ENCODE results near the gene RIC8A.

RIC8A gene

DNA sequence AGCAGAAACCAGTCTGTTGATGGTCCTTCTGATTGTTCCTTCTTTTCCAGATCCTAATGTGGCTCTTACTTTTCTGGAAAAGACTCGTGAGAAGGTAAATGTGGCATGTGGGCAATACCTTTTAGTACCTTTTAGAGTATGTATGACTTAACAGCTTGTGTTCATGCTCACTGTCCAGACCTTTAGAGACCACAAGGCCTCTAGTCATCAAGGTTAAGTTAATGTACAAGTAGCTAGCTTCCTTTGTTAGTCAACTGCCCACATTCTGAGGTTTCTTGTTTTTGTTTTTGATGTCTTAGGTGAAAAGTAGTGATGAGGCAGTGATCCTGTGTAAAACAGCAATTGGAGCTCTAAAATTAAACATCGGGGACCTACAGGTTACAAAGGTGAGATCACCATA lies 36.9 kb downstream of the RIC8A start:
- no peak for DNase-seq (ENCODE audit: low read depth in 2 of 2)

DNA sequence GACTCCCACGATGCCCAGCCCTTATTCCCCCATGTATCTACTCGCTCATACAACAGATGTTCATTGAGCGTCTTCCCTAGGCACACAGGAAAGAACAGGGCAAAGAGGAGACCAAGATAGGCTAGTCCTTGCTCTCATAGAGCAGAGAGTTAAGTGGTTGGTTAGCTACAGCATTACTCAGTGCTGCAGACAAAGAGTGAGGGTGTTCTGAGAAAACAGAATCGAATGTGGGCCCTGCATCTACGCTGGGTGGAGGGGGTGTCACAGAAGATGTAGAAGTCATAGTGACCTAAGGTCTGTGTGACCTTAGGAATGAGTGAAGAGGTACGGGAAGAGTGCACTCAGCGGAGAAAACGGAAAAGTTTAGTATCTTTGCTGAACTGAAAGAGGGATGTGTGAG lies 41.6 kb downstream of the RIC8A start:
- no peak for DNase-seq (ENCODE audit: low read depth in 2 of 2)

DNA sequence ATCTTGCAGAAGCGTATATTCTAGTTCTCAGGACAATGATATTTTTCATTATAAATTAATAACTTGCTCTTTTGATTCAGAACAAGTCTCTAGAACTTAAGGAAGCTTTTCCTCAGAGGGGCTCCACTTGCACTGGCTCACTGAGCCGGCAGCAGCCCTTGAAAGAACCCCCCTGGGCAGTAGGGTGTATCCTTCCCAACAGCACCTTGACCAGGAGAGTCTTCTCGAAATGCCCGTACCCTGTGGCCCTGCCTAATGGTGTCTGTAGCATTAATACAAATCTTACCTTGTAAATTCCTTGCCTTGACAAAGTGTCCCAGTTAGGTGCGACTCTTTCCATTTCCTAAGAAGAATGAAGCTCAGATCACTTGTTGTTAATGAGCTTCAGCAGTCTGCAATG lies 42.8 kb downstream of the RIC8A start:
- DNase-seq (ENCODE audit: low read depth in 2 of 2): no peak

DNA sequence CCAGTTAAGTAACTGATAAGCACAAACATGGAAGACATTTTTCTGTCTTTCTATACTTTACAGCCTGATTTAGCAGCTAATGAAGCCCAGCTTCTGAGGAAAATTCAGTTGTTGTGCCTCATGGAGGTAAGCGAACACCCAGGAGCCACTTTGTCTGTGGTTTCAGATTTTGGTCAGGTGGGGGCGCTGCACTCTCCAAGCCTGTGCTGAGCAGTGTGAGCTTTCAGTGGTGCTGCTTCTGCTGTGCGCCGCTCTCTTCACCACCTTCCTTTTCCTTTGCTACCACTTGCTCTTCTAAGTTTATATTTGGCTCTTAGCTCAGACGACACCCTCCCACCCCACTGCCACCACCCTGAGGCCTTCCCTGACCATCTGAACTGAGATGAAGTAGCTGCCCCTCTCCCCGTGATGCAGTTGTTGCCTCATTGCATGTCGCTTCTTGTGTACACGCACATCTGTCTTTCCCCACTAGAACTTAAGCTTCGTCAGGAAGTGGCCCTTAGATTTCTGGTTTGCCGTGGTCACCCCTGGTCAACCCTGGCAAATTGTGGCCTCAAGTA lies 43.3 kb downstream of the RIC8A start:
- peak in 1 of 2 donors; percentile 64 for DNase-seq (ENCODE audit: low read depth in 2 of 2)

- DNase-seq (ENCODE audit: low read depth in 2 of 2): no peak
Measured at GRCh38 chr11:251550-251949, 44.0 kb downstream of the RIC8A start.

GRCh38 chr11:252666-253065 lies 45.2 kb downstream of the RIC8A start:
- DNase-seq (ENCODE audit: low read depth in 2 of 2): no peak

GRCh38 chr11:253160-253885 lies 45.8 kb downstream of the RIC8A start:
- DNase-seq (ENCODE audit: low read depth in 2 of 2): no peak

- DNase-seq (ENCODE audit: low read depth in 2 of 2): no peak
Measured at GRCh38 chr11:253886-254270, 46.4 kb downstream of the RIC8A start.

DNA sequence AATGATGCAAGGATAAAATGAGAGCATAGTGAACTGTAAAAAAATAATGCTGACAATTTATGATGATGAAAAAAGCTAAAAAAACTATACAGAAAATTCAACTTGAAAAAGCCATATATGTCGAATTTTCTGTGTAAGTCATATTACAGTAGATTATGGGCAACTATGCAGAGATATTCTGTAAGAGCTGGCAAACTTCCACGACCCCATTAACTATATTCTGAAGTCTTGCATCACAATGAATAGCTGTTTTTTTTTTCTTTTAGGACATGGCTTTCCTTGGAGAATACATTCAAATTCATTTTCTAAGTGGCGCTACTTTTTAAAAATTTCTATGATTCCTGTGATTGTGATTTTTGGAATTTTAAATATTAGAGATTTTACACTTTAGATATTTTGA lies 47.7 kb downstream of the RIC8A start:
- DNase-seq (ENCODE audit: low read depth in 2 of 2): no peak

DNA sequence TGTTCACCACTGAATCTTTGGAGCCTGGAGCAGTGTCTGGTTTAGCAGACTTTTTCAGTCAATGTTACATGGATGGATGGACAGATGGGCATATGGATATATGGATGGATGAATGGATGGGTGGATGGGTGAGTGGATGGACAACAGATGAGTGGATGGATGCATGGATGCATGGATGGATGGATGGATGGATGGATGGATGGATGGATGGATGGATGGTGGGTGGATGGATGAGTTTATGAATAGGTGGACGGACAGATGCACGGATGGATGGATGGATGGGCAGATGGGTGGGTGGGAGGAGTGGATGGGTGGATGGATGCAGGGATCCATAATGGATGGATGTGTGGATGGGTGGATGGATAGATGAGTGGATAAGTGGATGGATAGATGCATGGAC lies 48.3 kb downstream of the RIC8A start:
- DNase-seq (ENCODE audit: low read depth in 2 of 2): no peak

GRCh38 chr11:256952-257737 lies 49.6 kb downstream of the RIC8A start:
- no peak for DNase-seq (ENCODE audit: low read depth in 2 of 2)

- no peak for DNase-seq (ENCODE audit: low read depth in 2 of 2)
Measured at GRCh38 chr11:257766-258493, 50.4 kb downstream of the RIC8A start.

GRCh38 chr11:259413-259812 lies 51.9 kb downstream of the RIC8A start:
- no peak for DNase-seq (ENCODE audit: low read depth in 2 of 2)

DNA sequence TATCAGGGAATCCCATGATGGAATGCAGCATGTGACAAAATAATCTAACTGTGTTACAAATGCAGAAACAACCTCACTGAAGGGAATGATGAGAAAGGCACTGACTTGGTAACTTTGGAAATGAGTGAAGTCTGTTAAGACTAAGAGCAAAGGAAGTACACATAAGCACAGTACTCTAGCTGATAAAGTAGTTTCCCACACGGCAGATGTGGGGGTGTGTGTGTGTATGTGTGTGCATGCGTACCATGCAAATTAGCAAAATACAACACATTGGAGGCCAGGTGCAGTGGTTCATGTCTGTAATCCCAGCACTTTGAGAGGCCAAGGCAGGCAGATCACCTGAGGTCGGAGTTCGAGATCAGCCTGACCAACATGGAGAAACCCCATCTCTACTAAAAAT lies 54.1 kb downstream of the RIC8A start:
- DNase-seq (ENCODE audit: low read depth in 2 of 2): no peak
